Fibroblast of mammary gland (primary cell): ENCODE measurements around the gene CLDN34.

Source experiments
- DNase-seq: peaks from one replicate; pipeline ENCODE4 v3.0.0-alpha.2; 2010; ENCODE audit warnings: low read depth
- H3K4me3 ChIP-seq: 2 replicates; pipeline ENCODE4 v1.5.1; 2011; ENCODE audit warnings: low read depth, mild to moderate bottlenecking, low read length, moderate library complexity; ENCODE audit not compliant: control insufficient read depth
- TF ChIP-seq, protein P1 (sequence below): conservative IDR thresholded peaks from 2 replicates; pipeline ENCODE4 v1.5.1; 2011; ENCODE audit warnings: low read depth, low read length, inconsistent platforms; ENCODE audit not compliant: control insufficient read depth, insufficient read depth

CLDN34 gene, protein sequence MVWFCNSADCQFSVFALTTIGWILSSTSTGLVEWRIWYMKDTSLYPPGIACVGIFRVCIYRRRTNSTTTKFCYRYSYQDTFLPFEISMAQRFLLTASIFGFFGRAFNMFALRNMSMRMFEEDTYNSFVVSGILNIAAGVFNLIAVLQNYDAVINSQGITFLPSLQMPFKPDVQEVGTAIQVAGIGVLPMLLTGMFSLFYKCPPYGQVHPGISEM

DNA sequence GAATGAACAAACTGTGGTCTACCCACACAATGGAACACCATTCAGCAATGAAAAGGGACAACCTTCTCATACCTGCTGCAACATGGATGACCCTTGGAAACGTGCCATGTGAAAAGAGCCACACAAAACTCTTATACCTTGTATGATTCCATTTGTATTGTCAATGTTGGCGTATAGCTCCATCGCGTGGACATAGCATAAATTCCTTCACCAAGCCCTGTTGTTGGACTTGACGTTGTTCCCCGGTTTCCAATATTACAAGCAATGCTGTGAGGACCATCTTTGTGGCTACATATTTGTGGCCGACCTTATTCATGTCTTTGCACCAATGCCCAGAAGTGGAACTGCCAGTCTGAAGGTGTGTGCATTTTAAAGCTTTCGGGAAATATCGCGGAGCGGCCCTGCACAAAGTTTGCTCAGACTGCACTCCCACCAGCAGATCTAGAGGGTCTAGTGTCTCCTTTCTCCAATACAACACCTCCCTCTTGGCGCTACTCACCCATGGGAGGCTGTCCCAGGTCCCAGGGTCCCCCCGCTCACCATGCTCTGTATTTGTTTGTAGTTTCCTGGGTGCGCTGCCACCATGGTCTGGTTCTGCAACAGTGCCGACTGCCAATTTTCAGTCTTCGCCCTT, at the start of gene CLDN34:
Gene CLDN34 (plus strand): TSS at position 584 of the 634 bp plus-strand sequence. CDS start 0 bp downstream, at position 584.
- no peak for DNase-seq
- TF ChIP-seq, protein P1, sequence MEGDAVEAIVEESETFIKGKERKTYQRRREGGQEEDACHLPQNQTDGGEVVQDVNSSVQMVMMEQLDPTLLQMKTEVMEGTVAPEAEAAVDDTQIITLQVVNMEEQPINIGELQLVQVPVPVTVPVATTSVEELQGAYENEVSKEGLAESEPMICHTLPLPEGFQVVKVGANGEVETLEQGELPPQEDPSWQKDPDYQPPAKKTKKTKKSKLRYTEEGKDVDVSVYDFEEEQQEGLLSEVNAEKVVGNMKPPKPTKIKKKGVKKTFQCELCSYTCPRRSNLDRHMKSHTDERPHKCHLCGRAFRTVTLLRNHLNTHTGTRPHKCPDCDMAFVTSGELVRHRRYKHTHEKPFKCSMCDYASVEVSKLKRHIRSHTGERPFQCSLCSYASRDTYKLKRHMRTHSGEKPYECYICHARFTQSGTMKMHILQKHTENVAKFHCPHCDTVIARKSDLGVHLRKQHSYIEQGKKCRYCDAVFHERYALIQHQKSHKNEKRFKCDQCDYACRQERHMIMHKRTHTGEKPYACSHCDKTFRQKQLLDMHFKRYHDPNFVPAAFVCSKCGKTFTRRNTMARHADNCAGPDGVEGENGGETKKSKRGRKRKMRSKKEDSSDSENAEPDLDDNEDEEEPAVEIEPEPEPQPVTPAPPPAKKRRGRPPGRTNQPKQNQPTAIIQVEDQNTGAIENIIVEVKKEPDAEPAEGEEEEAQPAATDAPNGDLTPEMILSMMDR, result no peak
- no peak within 1 kb of the TSS for H3K4me3 ChIP-seq

DNA sequence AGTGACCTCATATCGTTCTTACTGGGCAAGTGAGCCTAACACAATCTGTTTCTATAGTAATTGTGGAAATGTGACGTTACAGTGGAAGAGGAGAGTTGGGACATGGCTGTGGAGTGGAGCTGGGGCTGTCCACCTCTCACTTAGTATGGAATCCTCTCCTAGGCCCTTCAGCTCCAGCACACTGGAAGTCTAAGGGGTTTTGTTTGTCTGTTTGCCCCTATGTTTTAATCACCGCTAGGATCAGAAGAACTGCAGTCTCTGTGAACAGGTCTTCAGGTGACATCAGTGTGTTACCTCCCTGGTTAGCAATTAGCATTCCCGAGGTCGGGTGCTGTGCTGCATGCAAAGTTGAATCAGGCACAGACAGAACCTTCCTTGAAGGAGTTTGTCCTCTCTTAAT, 49.3 kb upstream of the CLDN34 start:
- DNase-seq, result no peak
- H3K4me3 ChIP-seq, result no peak overlapping the region
- TF ChIP-seq, protein P1, result no peak

DNA sequence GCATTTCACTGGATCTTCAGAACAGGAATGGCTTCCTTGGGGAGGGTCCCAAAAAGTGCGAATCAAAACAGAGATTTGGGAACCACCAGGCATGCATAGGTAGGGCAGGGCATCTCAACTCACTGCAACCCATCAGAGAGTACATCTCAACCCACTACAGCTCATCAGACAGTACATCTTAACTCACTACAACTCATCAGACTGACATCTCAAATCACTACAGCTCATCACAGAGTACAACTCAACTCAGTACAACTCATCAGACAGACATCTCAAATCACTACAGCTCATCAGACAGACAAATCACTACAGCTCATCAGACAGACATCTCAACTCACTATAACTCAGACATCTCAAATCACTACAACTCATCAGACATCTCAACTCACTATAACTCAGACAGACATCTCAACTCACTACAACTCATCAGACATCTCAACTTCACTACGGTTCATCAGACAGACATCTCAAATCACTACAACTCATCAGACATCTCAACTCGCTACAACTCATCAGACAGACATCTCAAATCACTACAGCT, 47.5 kb upstream of the CLDN34 start:
- no peak overlapping the region for H3K4me3 ChIP-seq
- TF ChIP-seq, protein P1, result no peak
- DNase-seq, result no peak

DNA sequence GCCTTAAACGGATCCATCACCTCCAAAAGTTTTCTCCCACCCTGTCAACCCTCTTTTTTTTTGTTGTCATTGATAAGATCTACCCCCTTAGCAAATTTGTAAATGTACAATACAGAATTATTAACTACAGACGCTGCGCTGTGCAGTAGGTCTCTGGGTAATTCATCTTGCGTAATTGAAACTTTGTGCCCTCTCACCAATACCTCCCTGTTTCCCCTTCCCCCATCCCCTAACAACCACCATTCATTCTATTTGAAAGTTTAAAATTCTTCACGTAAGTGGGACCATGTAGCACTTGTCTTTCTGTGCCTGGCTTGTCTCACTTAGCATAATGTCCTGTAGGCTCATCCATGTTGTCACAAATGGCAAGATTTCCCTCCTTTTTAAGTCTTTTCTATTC, 45.8 kb upstream of the CLDN34 start:
- no peak overlapping the region for H3K4me3 ChIP-seq
- TF ChIP-seq, protein P1, result no peak
- DNase-seq, result no peak

DNA sequence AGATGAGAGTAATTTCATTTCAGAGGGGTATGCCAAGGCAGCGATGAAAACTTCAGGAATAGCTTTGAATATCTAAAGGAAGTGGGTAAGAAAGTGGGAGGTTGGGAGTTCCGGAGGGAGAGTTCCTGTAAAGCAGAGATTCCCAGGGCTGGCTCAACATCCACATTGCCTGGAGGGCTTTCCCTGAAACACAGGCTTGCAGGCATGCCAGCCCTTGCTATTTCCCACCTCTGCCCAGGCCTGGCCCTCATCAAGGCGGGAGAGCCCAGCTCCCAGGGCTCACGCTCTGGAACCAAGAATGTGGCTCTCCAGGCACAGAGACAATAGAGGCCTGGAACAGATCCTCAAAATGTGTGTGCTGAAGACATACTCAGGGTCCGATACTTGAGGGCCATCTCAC, 43.8 kb upstream of the CLDN34 start:
- DNase-seq, result no peak
- no peak overlapping the region for H3K4me3 ChIP-seq
- TF ChIP-seq, protein P1, result no peak

DNA sequence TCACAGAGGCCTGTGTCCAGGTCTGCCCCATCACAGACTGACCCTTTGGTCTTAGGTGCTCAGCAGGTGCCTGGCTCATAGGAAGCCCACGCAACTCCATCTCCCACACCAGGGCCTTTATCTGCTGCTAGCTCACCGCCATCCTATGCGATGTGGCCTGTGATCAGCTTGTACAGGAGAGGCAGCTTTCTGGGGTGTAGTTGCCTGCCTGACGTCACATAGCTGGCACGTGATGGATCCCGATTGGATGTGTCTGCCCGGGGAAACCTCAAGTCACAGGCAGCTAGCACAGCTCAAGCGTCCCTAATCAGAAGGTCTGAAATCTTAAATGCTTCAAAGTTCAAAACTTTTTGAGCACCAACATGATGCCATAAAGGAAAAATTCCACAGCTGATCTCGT, 41.2 kb upstream of the CLDN34 start:
- H3K4me3 ChIP-seq, result no peak overlapping the region
- no peak for DNase-seq
- TF ChIP-seq, protein P1, result no peak
